Heart left ventricle (tissue), 16 donors: ENCODE measurements around the gene STX16. TPM values are rescaled to one million over a fixed set of nuclear protein-coding genes. Genes with fewer than 3 reads are reported as not detected.

Experiments
- ATAC-seq, 4 donors: fragments of 200-7000 bp; cut with Tn5 transposase; one replicate each; pipeline ENCODE4 v1.9.1; 2020 to 2022; ENCODE audit warnings: moderate library complexity in 4 of 4, mild to moderate bottlenecking in 3 of 4, moderate number of reproducible peaks in 1 of 4
- DNase-seq, 5 donors: peaks; one replicate each; pipeline ENCODE4 v3.0.0-alpha.2; 2020
- H3K27ac ChIP-seq, 12 donors: fragments of 200-600 bp; sonication (generic) in 4 of 12; one replicate each; pipeline versions ENCODE4 v1.5.0 to v1.8.0; 2016 to 2022; ENCODE audit warnings: mild to moderate bottlenecking in 2 of 12
- H3K27me3 ChIP-seq, 9 donors: fragments of 200-600 bp; sonication (generic) in 2 of 9; one replicate each; pipeline versions ENCODE4 v1.5.1 to v1.8.0; 2016 to 2022; ENCODE audit warnings: mild to moderate bottlenecking in 3 of 9
- H3K36me3 ChIP-seq, 9 donors: fragments of 200-600 bp; sonication (generic) in 2 of 9; one replicate each; pipeline versions ENCODE4 v1.5.0 to v1.8.0; 2018 to 2022; ENCODE audit warnings: mild to moderate bottlenecking in 2 of 9
- H3K4me1 ChIP-seq, 12 donors: fragments of 200-600 bp; sonication (generic) in 4 of 12; one replicate each; pipeline versions ENCODE4 v1.5.0 to v1.8.0; 2016 to 2022; ENCODE audit warnings: mild to moderate bottlenecking in 3 of 12
- H3K4me3 ChIP-seq, 12 donors: fragments of 200-600 bp; sonication (generic) in 4 of 12; one replicate each; pipeline versions ENCODE4 v1.5.0 to v1.8.0; 2017 to 2022; ENCODE audit warnings: mild to moderate bottlenecking in 9 of 12, moderate library complexity in 4 of 12
- H3K9me3 ChIP-seq, 12 donors: fragments of 200-600 bp; sonication (generic) in 4 of 12; one replicate each; pipeline versions ENCODE4 v1.5.0 to v1.8.0; 2016 to 2022; ENCODE audit warnings: mild to moderate bottlenecking in 1 of 12
- CTCF ChIP-seq, 12 donors: fragments of 200-600 bp; sonication (generic) in 4 of 12; IDR thresholded peaks; one replicate each; pipeline versions ENCODE4 v1.5.0 to v1.8.0; 2018 to 2022; ENCODE audit warnings: antibody characterized with exemption in 12 of 12, mild to moderate bottlenecking in 5 of 12
- POLR2A ChIP-seq, 2 donors: fragments of 450-650 bp; IDR thresholded peaks; one replicate each; pipeline ENCODE4 v1.6.1; 2017; ENCODE audit warnings: antibody characterized with exemption in 2 of 2, mild to moderate bottlenecking in 2 of 2, moderate library complexity in 2 of 2
- WGBS, 4 donors: extraction: QIAGEN DNeasy Blood & Tissue Kit in 2 of 4; methylation state at CpG; one replicate each; pipeline versions ENCODE4 v1.1.5 to v1.1.7; 2013 to 2018; 5-methylcytosine and 5-hydroxymethylcytosine counted together
- intact Hi-C, 10 donors: fragments of 100-400 bp; cut with DNase I; formaldehyde crosslinking; loops; one replicate each; pipeline versions ENCODE4 v1.11.1 to v1.14.2; 2022
- polyA plus RNA-seq, 2 donors: library from polyadenylated mRNA; stranded (reverse); fragments of 200-250 nt; gene quantifications; one replicate each; pipeline ENCODE4 v1.2.3, GENCODE V29; 2013
- total RNA-seq, 9 donors: library from RNA; depleted of rRNA in 2 of 9; stranded (reverse); fragments of >200 nt in 2 of 9; fragmentation: NEBNext Ultra II Directional in 3 of 9; extraction: Animal tissue kit (Norgen Biotek cat#: 25700) in 3 of 9; gene quantifications; one replicate each; pipeline versions ENCODE4 v1.1.0 to v1.2.4, GENCODE V29; 2016 to 2023
- donor health status: ischemic (EF 13 %, LVEDD 7.1; RV severe dilation, severe dysfunction).
- donor health status: healthy with polysubstance abuse.
- donor health status: DM: no; HTN: yes; CAD: no.
- donor health status: DM: no; HTN: no; CAD: no.
- donor health status: ischemic (EF 25% LVEDD 6.9; RV normal size, moderate dysfunction).
- donor health status: ischemic (EF 25% LVEDD 5.7; RV mildly dilated, moderate dysfunction).
- donor health status: healthy.
- donor health status: DM: yes; HTN: yes; CAD: no.
- donor health status: ischemic (EF 35%, LVEDD 5.7; RV mildly dilated, moderate dysfunction).
- donor health status: nonischemic (EF 11% LVEDD 7.7; RV severe dilation, severe dysfunction).
- donor health status: DM: yes; HTN: yes; CAD: no.
- donor health status: PGD.
- donor health status: ischemic (EF 29% LVEDD 5.4; RV normal size, mild dysfunction).
- donor health status: nonischemic (EF 23%, LVEDD 6.1; RV moderate dilation, normal function).

STX16 gene
- total and polyA plus RNA-seq, 11 donors = 14.6 to 38.9 (median 25.6) TPM

- TF ChIP-seq CTCF (IDR thresholded peaks at IDR 0.05) (no peak), POLR2A (IDR thresholded peaks at IDR 0.05) (no peak)
- intact Hi-C loops = no loop called here
- Histone ChIP-seq H3K36me3 (peaks cover 0 to 38% (median 24%) of the 10 kb centered on the region in 9 donors), H3K9me3 (no peaks in the 10 kb centered on the region), H3K27ac (no peak overlapping the region), H3K4me3 (no peak overlapping the region), H3K4me1 (no peaks in the 10 kb centered on the region), H3K27me3 (no peaks in the 10 kb centered on the region)
- no peak for ATAC-seq
- WGBS, 4 donors = 84 to 86% (median 86%) methylated on average over 9 of the region's 9 CpGs
- peak in 1 of 5 donors; percentile 15 for DNase-seq
Measured at GRCh38 chr20:58709013-58709702, 58.1 kb downstream of the STX16 start.

- TF ChIP-seq CTCF (IDR thresholded peaks at IDR 0.05) (no peak), POLR2A (IDR thresholded peaks at IDR 0.05) (no peak)
- no peak for DNase-seq
- WGBS, 4 donors = 81 to 89% (median 84%) methylated on average over 4 of the region's 4 CpGs
Measured at GRCh38 chr20:58709703-58710039, 58.6 kb downstream of the STX16 start.

GRCh38 chr20:58710481-58711265 is 59.6 kb downstream of the STX16 start:
- WGBS, 4 donors = 81 to 91% (median 86%) methylated on average over 16 to 17 of the region's 17 CpGs
- H3K36me3 ChIP-seq = peaks cover 0 to 30% (median 10%) of the 10 kb centered on the region in 9 donors
- intact Hi-C loops = loop anchor here in 1 of 10 donors (5.0 kb wide), 1 partner anchor 47 kb away; no protein-coding TSS in a partner anchor
- H3K4me1 ChIP-seq = no peaks in the 10 kb centered on the region
- no peak overlapping the region for H3K4me3 ChIP-seq
- no peaks in the 10 kb centered on the region for H3K27me3 ChIP-seq
- DNase-seq (peak in 2 of 5 donors; percentile 13 to 44), ATAC-seq (no peak)
- no peak overlapping the region for H3K27ac ChIP-seq
- no peaks in the 10 kb centered on the region for H3K9me3 ChIP-seq
- TF ChIP-seq CTCF (IDR thresholded peaks at IDR 0.05) (no peak), POLR2A (IDR thresholded peaks at IDR 0.05) (no peak)

More at GRCh38 chr20:58709703-58710039, 58.6 kb downstream of the STX16 start:
- ATAC-seq = no peak
- intact Hi-C loops = loop anchor here in 1 of 10 donors (5.0 kb wide), 1 partner anchor 48 kb away; no protein-coding TSS in a partner anchor
- Histone ChIP-seq H3K4me1 (no peaks in the 10 kb centered on the region), H3K27me3 (no peaks in the 10 kb centered on the region), H3K9me3 (no peaks in the 10 kb centered on the region), H3K27ac (no peak overlapping the region), H3K4me3 (no peak overlapping the region), H3K36me3 (peaks cover 0 to 33% (median 18%) of the 10 kb centered on the region in 9 donors)
